BLaER1 (cell line): Measurements from ENCODE around the gene NIF3L1.

ENCODE experiments used
- H3K27ac ChIP-seq: shearing (Covaris generic); formaldehyde crosslinking; 2 replicates; pipeline ENCODE4 v1.8.1; 2022
- H3K27me3 ChIP-seq: shearing (Covaris generic); formaldehyde crosslinking; 2 replicates; pipeline ENCODE4 v1.8.1; 2022
- H3K36me3 ChIP-seq: shearing (Covaris generic); formaldehyde crosslinking; 2 replicates; pipeline ENCODE4 v1.8.1; 2022
- H3K4me1 ChIP-seq: shearing (Covaris generic); formaldehyde crosslinking; 2 replicates; pipeline ENCODE4 v1.8.1; 2022
- H3K4me2 ChIP-seq: shearing (Covaris generic); formaldehyde crosslinking; 2 replicates; pipeline ENCODE4 v1.8.1; 2022
- H3K4me3 ChIP-seq: shearing (Covaris generic); formaldehyde crosslinking; 2 replicates; pipeline ENCODE4 v1.8.1; 2022
- H3K9ac ChIP-seq: shearing (Covaris generic); formaldehyde crosslinking; 2 replicates; pipeline ENCODE4 v1.8.1; 2022
- H3K9me3 ChIP-seq: shearing (Covaris generic); formaldehyde crosslinking; 2 replicates; pipeline ENCODE4 v1.8.1; 2022
- H4K20me1 ChIP-seq: shearing (Covaris generic); formaldehyde crosslinking; 2 replicates; pipeline ENCODE4 v1.8.1; 2022
- Cebpa-rat ChIP-seq: shearing (Covaris generic); IDR thresholded peaks from 2 replicates; pipeline ENCODE4 v1.8.1; 2022

The NIF3L1 gene

DNA sequence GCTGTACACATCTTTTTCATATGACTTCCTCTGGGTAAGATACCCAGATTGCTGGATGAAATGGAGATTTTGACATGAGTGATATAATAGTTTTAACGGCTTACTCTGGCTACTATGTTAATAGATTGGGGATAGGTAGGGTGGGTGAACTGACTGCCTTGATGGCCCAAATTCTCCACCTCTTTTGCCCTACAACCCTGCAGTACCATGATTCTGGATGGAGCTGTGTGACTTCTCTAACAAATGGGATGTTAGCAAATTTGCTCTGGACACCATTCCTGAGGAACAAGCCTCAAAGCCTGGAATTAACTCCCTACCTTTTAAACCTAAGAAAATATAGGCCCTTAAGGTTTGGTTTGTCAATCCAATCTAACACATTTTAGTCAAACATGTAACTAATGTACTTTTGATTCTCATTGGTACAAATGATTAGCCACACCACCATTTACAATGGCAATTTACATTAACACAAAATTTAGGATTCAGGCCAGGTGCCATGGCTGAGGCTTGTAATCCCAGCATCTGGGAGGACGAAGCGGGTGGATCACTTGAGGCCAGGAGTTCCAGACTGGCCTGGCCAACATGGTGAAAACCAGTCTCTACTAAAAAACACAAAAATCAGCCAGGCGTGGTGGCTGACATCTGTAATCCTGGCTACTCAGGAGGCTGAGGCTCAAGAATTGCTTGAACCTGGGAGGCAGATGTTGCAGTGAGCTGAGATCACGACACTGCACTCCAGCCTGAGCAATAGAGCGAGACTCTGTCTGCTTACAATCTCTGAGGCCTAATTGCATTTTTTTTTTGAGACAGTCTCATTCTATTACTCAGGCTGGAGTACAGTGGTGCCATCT lies 37.5 kb upstream of the NIF3L1 start:
- no peak for TF ChIP-seq Cebpa-rat

DNA sequence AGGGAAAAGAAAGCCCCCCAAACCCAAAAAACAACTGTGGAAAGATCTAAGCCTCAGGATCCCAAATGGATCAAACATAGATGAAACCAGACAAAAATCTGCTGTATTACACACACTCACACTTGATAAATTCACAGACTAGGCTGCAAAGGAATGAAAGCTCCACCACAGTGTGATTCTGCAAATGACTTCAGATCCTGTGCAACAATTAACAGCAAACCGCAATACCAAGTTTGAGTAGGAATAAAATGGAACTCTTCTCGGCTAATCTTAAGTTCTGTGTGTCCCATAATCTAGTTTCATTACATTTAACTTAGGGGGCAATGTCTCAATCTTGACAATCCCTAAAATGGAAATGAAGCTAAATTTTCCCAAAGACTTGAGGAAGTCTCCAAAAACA lies 36.6 kb upstream of the NIF3L1 start:
- no peak for TF ChIP-seq Cebpa-rat
- H3K27ac ChIP-seq, result no peak overlapping the region
- H3K4me3 ChIP-seq, result no peak overlapping the region
- H3K4me1 ChIP-seq, result no peaks in the 10 kb centered on the region
- H3K27me3 ChIP-seq, result no peaks in the 10 kb centered on the region
- H3K9ac ChIP-seq, result no peak overlapping the region
- no peaks in the 10 kb centered on the region for H3K9me3 ChIP-seq
- peaks cover 87% of the 10 kb centered on the region for H4K20me1 ChIP-seq
- no peak overlapping the region for H3K4me2 ChIP-seq
- H3K36me3 ChIP-seq, result peaks cover 72% of the 10 kb centered on the region

More for the DNA sequence above, 37.5 kb upstream of the NIF3L1 start:
- peaks cover 77% of the 10 kb centered on the region for H4K20me1 ChIP-seq
- no peak overlapping the region for H3K4me3 ChIP-seq
- H3K9me3 ChIP-seq, result no peaks in the 10 kb centered on the region
- no peak overlapping the region for H3K9ac ChIP-seq
- H3K27ac ChIP-seq, result no peak overlapping the region
- no peaks in the 10 kb centered on the region for H3K4me1 ChIP-seq
- peaks cover 63% of the 10 kb centered on the region for H3K36me3 ChIP-seq
- H3K4me2 ChIP-seq, result no peak overlapping the region
- H3K27me3 ChIP-seq, result no peaks in the 10 kb centered on the region

DNA sequence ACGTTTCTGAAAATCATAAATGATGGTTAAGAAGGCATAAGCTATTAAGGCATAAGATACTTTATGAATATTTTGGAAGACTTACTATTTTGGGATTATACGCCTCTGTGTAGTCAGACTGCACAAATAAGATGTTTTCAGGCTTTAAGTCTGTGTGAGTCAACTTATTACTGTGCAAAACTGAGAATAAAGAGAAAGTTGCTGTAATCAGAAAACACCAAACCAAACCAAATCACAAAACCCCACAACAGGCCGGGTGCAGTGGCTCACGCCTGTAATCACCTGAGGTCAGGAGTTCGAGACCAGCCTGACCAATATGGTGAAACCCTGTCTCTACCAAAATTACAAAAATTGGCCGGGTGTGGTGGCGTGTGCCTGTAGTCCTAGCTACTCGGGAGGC lies 32.4 kb upstream of the NIF3L1 start:
- TF ChIP-seq Cebpa-rat, result no peak
- peaks cover 18% of the 10 kb centered on the region for H3K4me1 ChIP-seq
- H3K9ac ChIP-seq, result no peak overlapping the region
- no peak overlapping the region for H3K27ac ChIP-seq
- peaks cover 92% of the 10 kb centered on the region for H3K36me3 ChIP-seq
- no peaks in the 10 kb centered on the region for H3K27me3 ChIP-seq
- H3K9me3 ChIP-seq, result no peaks in the 10 kb centered on the region
- H3K4me2 ChIP-seq, result no peak overlapping the region
- peaks cover 100% of the 10 kb centered on the region for H4K20me1 ChIP-seq
- no peak overlapping the region for H3K4me3 ChIP-seq

DNA sequence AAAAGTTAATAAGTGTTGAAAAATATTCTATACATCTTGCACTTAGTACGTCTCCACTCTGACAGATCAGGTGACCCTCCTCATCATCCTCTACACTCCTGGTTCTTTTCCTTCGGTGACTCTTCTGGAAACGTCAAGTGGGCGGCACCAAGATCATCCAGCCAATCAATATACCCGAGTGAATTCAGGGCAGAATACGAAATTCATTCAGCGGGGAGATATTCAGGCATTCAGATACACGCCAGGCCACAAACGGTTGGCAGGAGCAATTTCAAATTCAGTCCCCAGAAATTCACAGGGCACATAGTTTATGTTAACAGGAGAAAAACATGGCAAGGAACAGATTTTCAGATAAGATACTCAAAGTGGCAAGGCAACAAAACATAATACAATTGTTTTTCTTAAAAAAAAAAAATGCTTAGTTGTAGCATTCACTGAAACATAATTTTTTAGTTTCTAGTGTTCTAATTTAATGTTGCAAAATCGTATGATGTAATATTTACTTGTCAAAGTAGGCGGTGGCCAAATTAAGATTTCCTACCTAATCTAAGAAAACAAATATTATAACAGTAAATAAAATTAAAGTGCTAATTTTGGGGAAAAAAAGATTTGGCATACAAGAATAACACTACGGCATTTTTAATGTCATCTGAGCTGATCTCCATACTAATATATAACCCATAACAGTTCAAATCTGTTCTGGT lies 28.9 kb upstream of the NIF3L1 start:
- no peak for TF ChIP-seq Cebpa-rat
- Histone ChIP-seq H3K27ac (no peak overlapping the region), H3K9me3 (no peaks in the 10 kb centered on the region), H3K36me3 (peaks cover 58% of the 10 kb centered on the region), H4K20me1 (peaks cover 85% of the 10 kb centered on the region), H3K4me2 (peak overlapping the region; percentile 87), H3K27me3 (no peaks in the 10 kb centered on the region), H3K9ac (0 out of 2 replicates have a peak overlapping the region, but pooled peaks have one; percentile 100), H3K4me1 (peaks cover 23% of the 10 kb centered on the region), H3K4me3 (peak overlapping the region; percentile 96)

- Histone ChIP-seq H4K20me1 (peaks cover 70% of the 10 kb centered on the region), H3K27me3 (no peaks in the 10 kb centered on the region), H3K36me3 (peaks cover 43% of the 10 kb centered on the region), H3K9ac (peak overlapping the region; percentile 100), H3K27ac (peak overlapping the region; percentile 100; the same call in 1 of the 2 replicates), H3K4me2 (peak overlapping the region; percentile 87), H3K4me3 (peak overlapping the region; percentile 96), H3K9me3 (no peaks in the 10 kb centered on the region), H3K4me1 (peaks cover 24% of the 10 kb centered on the region)
- TF ChIP-seq Cebpa-rat, result no peak
These were observed 27.5 kb upstream of the NIF3L1 start for GRCh38 chr2:200861617-200862155.

- Histone ChIP-seq H4K20me1 (peaks cover 61% of the 10 kb centered on the region), H3K9me3 (no peaks in the 10 kb centered on the region), H3K27ac (peak overlapping the region; percentile 100), H3K4me1 (peaks cover 24% of the 10 kb centered on the region), H3K9ac (peak overlapping the region; percentile 100), H3K4me2 (peak overlapping the region; percentile 87), H3K36me3 (peaks cover 34% of the 10 kb centered on the region), H3K4me3 (peak overlapping the region; percentile 96), H3K27me3 (no peaks in the 10 kb centered on the region)
- no peak for TF ChIP-seq Cebpa-rat
These were observed 26.6 kb upstream of the NIF3L1 start for GRCh38 chr2:200862532-200863000.

DNA sequence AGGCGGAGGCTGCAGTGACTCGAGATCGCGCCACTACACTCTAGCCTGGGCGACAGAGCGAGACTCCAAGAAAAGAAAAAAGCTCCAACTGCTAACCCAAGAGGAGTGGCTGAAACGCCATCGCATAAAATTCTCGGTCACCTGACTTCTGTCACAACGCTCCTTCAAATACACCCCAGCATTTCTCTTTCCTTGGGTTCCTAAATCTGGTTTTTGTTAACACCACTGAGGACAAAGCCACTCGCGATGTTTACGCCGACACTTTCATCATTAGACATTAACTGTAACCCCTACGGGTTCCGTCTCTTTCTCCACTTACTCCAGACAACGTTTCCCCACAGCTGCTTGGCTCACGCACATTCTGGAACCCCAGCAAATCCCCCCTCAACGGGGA lies 25.4 kb upstream of the NIF3L1 start:
- no peak for TF ChIP-seq Cebpa-rat
- peaks cover 22% of the 10 kb centered on the region for H3K36me3 ChIP-seq
- peak overlapping the region; percentile 100 for H3K9ac ChIP-seq
- H3K4me1 ChIP-seq, result peaks cover 24% of the 10 kb centered on the region
- no peaks in the 10 kb centered on the region for H3K27me3 ChIP-seq
- peaks cover 49% of the 10 kb centered on the region for H4K20me1 ChIP-seq
- H3K27ac ChIP-seq, result peak overlapping the region; percentile 100
- H3K4me3 ChIP-seq, result peak overlapping the region; percentile 96
- H3K4me2 ChIP-seq, result peak overlapping the region; percentile 87
- H3K9me3 ChIP-seq, result no peaks in the 10 kb centered on the region

DNA sequence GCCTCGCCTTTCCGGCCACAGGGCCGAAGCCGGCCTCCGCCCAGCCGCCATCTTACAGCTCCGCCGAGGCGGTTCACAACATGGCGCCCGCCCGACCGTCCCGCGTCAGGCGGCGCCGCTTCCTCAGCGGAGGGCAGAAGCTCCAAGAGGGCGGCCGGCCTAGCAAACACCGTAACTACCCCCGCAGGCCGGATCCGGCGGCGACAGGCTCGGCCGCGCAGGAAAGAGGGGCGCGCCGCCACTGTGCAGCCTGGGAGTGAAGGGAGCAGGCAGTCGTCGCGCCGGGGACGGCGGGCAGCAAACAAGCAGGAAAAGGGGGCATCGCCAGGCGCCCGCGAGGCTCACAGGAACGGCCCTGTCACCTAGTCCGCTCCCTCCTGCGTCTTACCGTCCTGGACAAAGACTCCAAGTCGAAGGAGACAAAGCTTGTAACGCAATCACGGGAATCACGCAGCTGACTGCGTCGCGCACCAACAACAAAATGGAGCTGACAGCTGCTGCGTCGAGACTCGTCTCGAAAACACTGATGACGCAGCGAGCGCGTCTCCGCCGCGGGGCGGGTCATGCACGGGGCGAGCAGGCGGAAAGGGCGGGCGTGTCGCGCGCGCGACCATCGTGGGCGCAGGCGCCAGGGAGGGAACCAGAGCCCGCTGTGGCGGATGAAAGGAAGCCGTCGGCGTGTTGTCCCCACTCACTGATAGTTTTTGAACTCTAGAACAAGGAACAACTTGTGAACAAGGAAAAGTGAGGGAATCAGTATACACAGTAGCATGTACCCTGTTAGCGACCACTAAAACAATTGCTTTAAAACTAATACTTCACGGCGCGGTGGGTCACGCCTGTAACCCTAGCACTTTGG lies 24.8 kb upstream of the NIF3L1 start, which contains the start of gene CLK1:
Gene CLK1 (minus strand): TSS at position 483 of the 859 bp plus-strand sequence. CDS start 2,796 bp downstream, outside the sequence.
- TF ChIP-seq Cebpa-rat, result no peak
- peak within 1 kb of the TSS; percentile 100 for H3K9ac ChIP-seq
- H3K27ac ChIP-seq, result peak within 1 kb of the TSS; percentile 100
- peaks cover 43% of the 10 kb centered on the region for H4K20me1 ChIP-seq
- H3K4me3 ChIP-seq, result peak within 1 kb of the TSS; percentile 96
- H3K27me3 ChIP-seq, result no peaks in the 10 kb centered on the region
- peaks cover 18% of the 10 kb centered on the region for H3K36me3 ChIP-seq
- no peaks in the 10 kb centered on the region for H3K9me3 ChIP-seq
- H3K4me2 ChIP-seq, result peak within 1 kb of the TSS; percentile 87
- peaks cover 24% of the 10 kb centered on the region for H3K4me1 ChIP-seq

DNA sequence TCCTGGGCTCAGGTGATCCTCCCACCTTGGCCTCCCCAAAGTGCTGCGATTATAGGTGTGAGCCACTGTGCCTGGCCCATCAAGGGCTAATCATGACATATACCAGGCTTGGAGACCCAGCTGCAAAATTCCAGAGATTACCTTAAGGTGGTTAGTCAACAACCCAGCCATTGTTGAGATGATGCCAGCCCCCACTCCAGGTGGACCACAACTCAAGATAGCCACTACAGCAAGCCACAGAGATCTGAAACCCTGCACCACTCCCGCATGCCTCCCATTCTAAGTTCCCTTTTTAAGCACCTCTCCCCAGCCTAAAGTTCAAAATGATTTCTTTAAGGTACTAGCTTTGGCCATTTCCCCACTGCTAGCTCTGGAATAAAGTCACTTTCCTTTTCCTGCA lies 20.2 kb upstream of the NIF3L1 start:
- no peak overlapping the region for H3K27ac ChIP-seq
- H3K27me3 ChIP-seq, result no peaks in the 10 kb centered on the region
- H3K4me2 ChIP-seq, result no peak overlapping the region
- no peaks in the 10 kb centered on the region for H4K20me1 ChIP-seq
- no peak overlapping the region for H3K4me3 ChIP-seq
- H3K36me3 ChIP-seq, result peaks cover 43% of the 10 kb centered on the region
- no peak for TF ChIP-seq Cebpa-rat
- peaks cover 7% of the 10 kb centered on the region for H3K4me1 ChIP-seq
- no peak overlapping the region for H3K9ac ChIP-seq
- no peaks in the 10 kb centered on the region for H3K9me3 ChIP-seq
